K562 (cell line): ENCODE results near the gene WT1. TPM values are rescaled to one million over a fixed set of nuclear protein-coding genes. Genes with fewer than 3 reads are reported as not detected.

ENCODE experiments used
- BRD4 ChIP-seq: fragments of 200-600 bp; sonication (generic); IDR thresholded peaks from 2 replicates; pipeline ENCODE4 v1.6.1; 2017; ENCODE audit warnings: inconsistent platforms
- CHD1 ChIP-seq: fragments of 200-600 bp; sonication (generic); IDR thresholded peaks from one replicate; pipeline ENCODE4 v1.6.1; 2012; ENCODE audit warnings: mild to moderate bottlenecking, moderate library complexity, low read length, inconsistent platforms
- EHMT2 ChIP-seq: fragments of 450-650 bp; IDR thresholded peaks from 2 replicates; pipeline ENCODE4 v1.6.1; 2018; ENCODE audit warnings: antibody characterized with exemption
- EP300 ChIP-seq: IDR thresholded peaks from 2 replicates; pipeline ENCODE4 v1.6.1; 2012; ENCODE audit warnings: low read length, improper control_type of control experiment
- FOXA1 ChIP-seq: fragments of 450-650 bp; IDR thresholded peaks from 2 replicates; pipeline ENCODE4 v1.6.1; 2016; ENCODE audit warnings: mild to moderate bottlenecking, borderline replicate concordance
- FOXJ2 ChIP-seq: fragments of 200-800 bp; sonication (Bioruptor generic); IDR thresholded peaks from 2 replicates; pipeline ENCODE4 v1.6.1; 2016; ENCODE audit warnings: missing genetic modification characterization, missing compliant biosample characterization
- GTF2F1 ChIP-seq: IDR thresholded peaks from 2 replicates; pipeline ENCODE4 v1.6.1; 2011; ENCODE audit warnings: low read depth, low read length, improper control_type of control experiment
- HDAC8 ChIP-seq: fragments of 450-650 bp; IDR thresholded peaks from 2 replicates; pipeline ENCODE4 v1.6.1; 2016; ENCODE audit warnings: mild to moderate bottlenecking, missing genetic modification characterization, moderate library complexity, missing compliant biosample characterization
- HMGN3 ChIP-seq: IDR thresholded peaks from 2 replicates; pipeline ENCODE4 v1.6.1; 2011; ENCODE audit warnings: borderline replicate concordance, low read depth, mild to moderate bottlenecking, mixed read lengths, low read length; ENCODE audit not compliant: insufficient read length; ENCODE audit errors: extremely low read depth
- JUNB ChIP-seq: fragments of 450-650 bp; formaldehyde crosslinking; conservative IDR thresholded peaks from 2 replicates; pipeline ENCODE4 v1.4.0; 2020; ENCODE audit warnings: mild to moderate bottlenecking
- KLF16 ChIP-seq: IDR thresholded peaks from 2 replicates; pipeline ENCODE4 v1.6.1; 2016; ENCODE audit warnings: antibody characterized with exemption
- PHB2 ChIP-seq: fragments of 450-650 bp; IDR thresholded peaks from 2 replicates; pipeline ENCODE4 v1.6.1; 2017; ENCODE audit warnings: low read depth
- POLR2AphosphoS2 ChIP-seq: IDR thresholded peaks from 2 replicates; pipeline ENCODE4 v1.6.1; 2012; ENCODE audit warnings: low read length, improper control_type of control experiment
- PPARD ChIP-seq: fragments of 250-450 bp; sonication (Bioruptor Pico); IDR thresholded peaks from 2 replicates; pipeline ENCODE4 v1.8.0; 2022; ENCODE audit warnings: inconsistent platforms, mild to moderate bottlenecking, moderate library complexity
- SAFB ChIP-seq: fragments of 200-400 bp; formaldehyde crosslinking; IDR thresholded peaks from 2 replicates; pipeline ENCODE4 v1.6.1; 2017; ENCODE audit warnings: low read depth, low read length, borderline replicate concordance
- SIRT6 ChIP-seq: IDR thresholded peaks from one replicate; pipeline ENCODE4 v1.6.1; 2012; ENCODE audit warnings: low read depth, mild to moderate bottlenecking, control low read depth, inconsistent platforms, low read length, moderate library complexity
- SMARCC2 ChIP-seq: fragments of 450-650 bp; IDR thresholded peaks from 2 replicates; pipeline ENCODE4 v1.6.1; 2017; ENCODE audit warnings: antibody characterized with exemption, moderate library complexity, mild to moderate bottlenecking, low read depth
- SP2 ChIP-seq: IDR thresholded peaks from 2 replicates; pipeline ENCODE4 v1.6.1; 2011; ENCODE audit warnings: mild to moderate bottlenecking, low read depth, low read length, moderate library complexity; ENCODE audit not compliant: poor library complexity, severe bottlenecking; ENCODE audit errors: extremely low read depth
- STAG1 ChIP-seq: sonication (generic); formaldehyde crosslinking; IDR thresholded peaks from 2 replicates; pipeline ENCODE4 v1.5.0; 2020; ENCODE audit warnings: missing genetic modification reagents, borderline replicate concordance
- XRCC4 ChIP-seq: IDR thresholded peaks from one replicate; pipeline ENCODE4 v1.6.1; 2011; ENCODE audit not compliant: insufficient read depth, insufficient read length; ENCODE audit errors: extremely low read depth
- ZNF184 ChIP-seq: sonication (generic); formaldehyde crosslinking; IDR thresholded peaks from 2 replicates; pipeline ENCODE4 v1.5.0; 2020; ENCODE audit warnings: missing genetic modification reagents
- ZNF224 ChIP-seq: sonication (generic); formaldehyde crosslinking; IDR thresholded peaks from 2 replicates; pipeline ENCODE4 v1.8.0; 2022; ENCODE audit warnings: mild to moderate bottlenecking, missing genetic modification reagents
- ZNF239 ChIP-seq: fragments of 250-450 bp; sonication (Bioruptor Pico); IDR thresholded peaks from 2 replicates; pipeline ENCODE4 v1.4.0; 2020; ENCODE audit warnings: mild to moderate bottlenecking
- ZNF766 ChIP-seq: fragments of 200-800 bp; sonication (Bioruptor generic); conservative IDR thresholded peaks from 2 replicates; pipeline ENCODE4 v1.6.1; 2016; ENCODE audit warnings: missing genetic modification characterization, missing compliant biosample characterization
- polyA plus RNA-seq, 8 experiments: library from polyadenylated mRNA; depleted of rRNA in 4 of 8; stranded (reverse) in 5 of 8; unstranded in 3 of 8; fragments of >200 nt; fragmentation: Nextera tagmentation in 2 of 8; fragmentation: Illumina TruSeq in 1 of 8; extraction: Ambion mirVana in 2 of 8; extraction: Trizol in 1 of 8; gene quantifications; 2 replicates each; pipeline versions ENCODE4 v1.2.1 to v1.2.3, GENCODE V29; 2011 to 2014; ENCODE audit warnings: inconsistent platforms in 1 of 8, missing spikeins in 1 of 8
- total RNA-seq, 7 experiments: library from RNA; depleted of rRNA in 6 of 7; stranded (reverse); fragments of >200 nt in 6 of 7; fragmentation: Illumina TruSeq in 2 of 7; extraction: Trizol in 2 of 7; gene quantifications; 2 replicates each; pipeline versions ENCODE4 v1.2.1 to v1.2.3, GENCODE V29; 2011 to 2021; ENCODE audit warnings: low replicate concordance in 1 of 7
- TF ChIP-seq, protein P1 (sequence below): IDR thresholded peaks from 3 replicates; pipeline ENCODE4 v1.6.1; 2011; ENCODE audit warnings: borderline replicate concordance, mild to moderate bottlenecking; ENCODE audit not compliant: insufficient read length, insufficient read depth
- TF ChIP-seq, protein P2 (sequence below), 2 experiments: fragments of 150-350 bp in 1 of 2; IDR thresholded peaks; 2 replicates each; pipeline ENCODE4 v1.6.1; 2012 to 2016; ENCODE audit warnings: low read depth in 2 of 2, low read length in 2 of 2, mild to moderate bottlenecking in 1 of 2, moderate library complexity in 1 of 2

Gene WT1
- total and polyA plus RNA-seq, 9 of the 15 experiments (the other 6 are each of a cell fraction or from before 2014, with no cell fraction given), result 7.1 to 33.8 (median 19.4) TPM

DNA sequence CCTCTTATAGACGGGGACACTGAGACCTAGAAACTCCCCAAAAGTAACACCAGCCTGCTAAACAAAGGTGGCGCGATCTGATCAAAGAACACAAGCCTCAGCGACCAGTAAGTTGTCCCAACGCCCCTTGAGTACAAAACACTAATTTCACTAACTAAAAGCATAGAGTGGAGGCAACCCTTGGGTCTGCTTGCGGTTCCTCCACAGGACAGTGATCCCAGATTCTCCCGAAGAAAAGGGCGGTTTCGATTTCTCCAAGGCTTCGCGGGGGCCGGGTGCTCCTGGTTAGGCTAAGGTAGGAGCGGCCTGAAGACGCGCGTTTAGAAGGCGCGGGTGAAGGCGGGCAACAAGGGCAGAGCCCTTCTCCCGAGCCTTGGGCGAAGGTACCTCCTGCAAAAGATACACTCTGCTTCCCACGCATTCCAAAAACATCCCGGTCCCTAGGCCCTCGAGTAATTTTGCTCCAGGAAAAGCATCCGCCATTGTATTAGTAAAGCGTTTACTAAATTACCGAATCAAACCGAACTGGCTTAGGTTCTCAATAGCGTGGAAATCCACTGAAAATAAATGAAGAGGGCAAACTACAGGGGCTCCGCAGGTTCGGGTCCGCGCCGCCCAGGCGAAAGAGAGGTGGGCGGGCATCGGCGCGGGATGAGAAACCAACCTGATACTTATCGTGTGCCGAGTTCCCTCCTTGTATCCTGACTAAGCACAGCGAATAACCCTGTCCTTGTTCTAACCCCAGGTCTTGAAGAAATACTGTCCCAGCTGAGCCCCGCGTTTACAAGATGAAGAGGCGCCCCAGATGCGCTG, 2.0 kb downstream of the WT1 start (continued):
- TF ChIP-seq ZNF184 (CRISPR knock-in tag) (no peak), PPARD (CRISPR knock-in tag) (no peak), SP2 (no peak), SMARCC2 (0 out of 2 replicates have a peak, but pooled peaks have one; percentile 26), ZNF224 (CRISPR knock-in tag) (no peak), SIRT6 (no peak), ZNF766 (CRISPR knock-in tag) (no peak), FOXA1 (no peak), EP300 (no peak), SAFB (no peak), STAG1 (CRISPR knock-in tag) (no peak), GTF2F1 (no peak), EHMT2 (no peak), PHB2 (no peak), XRCC4 (no peak), HMGN3 (no peak), BRD4 (peak; percentile 88; the same call in 1 of the 2 replicates), POLR2AphosphoS2 (no peak), JUNB (CRISPR knock-in tag) (0 out of 2 replicates have a peak, but pooled peaks have one; percentile 1), HDAC8 (tag) (no peak), ZNF239 (CRISPR knock-in tag) (no peak), KLF16 (no peak), FOXJ2 (no peak), CHD1 (no peak)
- TF ChIP-seq, protein P1, sequence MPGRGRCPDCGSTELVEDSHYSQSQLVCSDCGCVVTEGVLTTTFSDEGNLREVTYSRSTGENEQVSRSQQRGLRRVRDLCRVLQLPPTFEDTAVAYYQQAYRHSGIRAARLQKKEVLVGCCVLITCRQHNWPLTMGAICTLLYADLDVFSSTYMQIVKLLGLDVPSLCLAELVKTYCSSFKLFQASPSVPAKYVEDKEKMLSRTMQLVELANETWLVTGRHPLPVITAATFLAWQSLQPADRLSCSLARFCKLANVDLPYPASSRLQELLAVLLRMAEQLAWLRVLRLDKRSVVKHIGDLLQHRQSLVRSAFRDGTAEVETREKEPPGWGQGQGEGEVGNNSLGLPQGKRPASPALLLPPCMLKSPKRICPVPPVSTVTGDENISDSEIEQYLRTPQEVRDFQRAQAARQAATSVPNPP, result no peak
- TF ChIP-seq, protein P2, sequence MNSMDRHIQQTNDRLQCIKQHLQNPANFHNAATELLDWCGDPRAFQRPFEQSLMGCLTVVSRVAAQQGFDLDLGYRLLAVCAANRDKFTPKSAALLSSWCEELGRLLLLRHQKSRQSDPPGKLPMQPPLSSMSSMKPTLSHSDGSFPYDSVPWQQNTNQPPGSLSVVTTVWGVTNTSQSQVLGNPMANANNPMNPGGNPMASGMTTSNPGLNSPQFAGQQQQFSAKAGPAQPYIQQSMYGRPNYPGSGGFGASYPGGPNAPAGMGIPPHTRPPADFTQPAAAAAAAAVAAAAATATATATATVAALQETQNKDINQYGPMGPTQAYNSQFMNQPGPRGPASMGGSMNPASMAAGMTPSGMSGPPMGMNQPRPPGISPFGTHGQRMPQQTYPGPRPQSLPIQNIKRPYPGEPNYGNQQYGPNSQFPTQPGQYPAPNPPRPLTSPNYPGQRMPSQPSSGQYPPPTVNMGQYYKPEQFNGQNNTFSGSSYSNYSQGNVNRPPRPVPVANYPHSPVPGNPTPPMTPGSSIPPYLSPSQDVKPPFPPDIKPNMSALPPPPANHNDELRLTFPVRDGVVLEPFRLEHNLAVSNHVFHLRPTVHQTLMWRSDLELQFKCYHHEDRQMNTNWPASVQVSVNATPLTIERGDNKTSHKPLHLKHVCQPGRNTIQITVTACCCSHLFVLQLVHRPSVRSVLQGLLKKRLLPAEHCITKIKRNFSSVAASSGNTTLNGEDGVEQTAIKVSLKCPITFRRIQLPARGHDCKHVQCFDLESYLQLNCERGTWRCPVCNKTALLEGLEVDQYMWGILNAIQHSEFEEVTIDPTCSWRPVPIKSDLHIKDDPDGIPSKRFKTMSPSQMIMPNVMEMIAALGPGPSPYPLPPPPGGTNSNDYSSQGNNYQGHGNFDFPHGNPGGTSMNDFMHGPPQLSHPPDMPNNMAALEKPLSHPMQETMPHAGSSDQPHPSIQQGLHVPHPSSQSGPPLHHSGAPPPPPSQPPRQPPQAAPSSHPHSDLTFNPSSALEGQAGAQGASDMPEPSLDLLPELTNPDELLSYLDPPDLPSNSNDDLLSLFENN (IDR thresholded peaks at IDR 0.05; ENCODE audit: low read depth in 2 of 2, low read length in 2 of 2), result no peak
